Activated T-cell treated with anti-CD3 and anti-CD28 coated beads for 1 hour (primary cell): ENCODE results near the gene MCTP1.
"Not testable (repeated sequence)": the region's sequence is repeated elsewhere in the genome, so short reads cannot be mapped to it uniquely, and the experiment has no call there.

ENCODE experiments used
- DNase-seq: peaks from one replicate; pipeline ENCODE4 v3.0.0-alpha.2; 2020; ENCODE audit warnings: low read depth

The MCTP1 gene

GRCh38 chr5:95178046-95178651 is 106.7 kb downstream of the MCTP1 start:
- no peak for DNase-seq

- DNase-seq, result no peak
Measured at GRCh38 chr5:95177456-95177855, 107.4 kb downstream of the MCTP1 start.

- no peak for DNase-seq
Measured at GRCh38 chr5:95175106-95175505, 109.8 kb downstream of the MCTP1 start.

GRCh38 chr5:95172659-95173058 is 112.2 kb downstream of the MCTP1 start:
- DNase-seq, result no peak

GRCh38 chr5:95164861-95165260 is 120.0 kb downstream of the MCTP1 start:
- DNase-seq, result no peak

GRCh38 chr5:95163079-95163478 is 121.8 kb downstream of the MCTP1 start:
- DNase-seq, result no peak

GRCh38 chr5:95162231-95162992 is 122.5 kb downstream of the MCTP1 start:
- DNase-seq, result no peak

GRCh38 chr5:95159603-95160002 is 125.3 kb downstream of the MCTP1 start:
- DNase-seq, result no peak

GRCh38 chr5:95155888-95156287 is 129.0 kb downstream of the MCTP1 start:
- no peak for DNase-seq

- no peak for DNase-seq
Measured at GRCh38 chr5:95153511-95153910, 131.4 kb downstream of the MCTP1 start.

- no peak for DNase-seq
Measured at GRCh38 chr5:95152535-95152934, 132.4 kb downstream of the MCTP1 start.

GRCh38 chr5:95152131-95152530 is 132.8 kb downstream of the MCTP1 start:
- no peak for DNase-seq

- no peak for DNase-seq
Measured at GRCh38 chr5:95151694-95152093, 133.2 kb downstream of the MCTP1 start.

GRCh38 chr5:95149387-95149786 is 135.5 kb downstream of the MCTP1 start:
- no peak for DNase-seq

- no peak for DNase-seq
Measured at GRCh38 chr5:95148453-95148852, 136.4 kb downstream of the MCTP1 start.

- not testable (repeated sequence) for DNase-seq
Measured at GRCh38 chr5:95143858-95144257, 141.0 kb downstream of the MCTP1 start.

GRCh38 chr5:95142145-95142544 is 142.7 kb downstream of the MCTP1 start:
- DNase-seq, result no peak

- DNase-seq, result no peak
Measured at GRCh38 chr5:95141141-95141540, 143.8 kb downstream of the MCTP1 start.

- DNase-seq, result no peak
Measured at GRCh38 chr5:95134326-95134725, 150.6 kb downstream of the MCTP1 start.

- no peak for DNase-seq
Measured at GRCh38 chr5:95132096-95132495, 152.8 kb downstream of the MCTP1 start.

- DNase-seq, result no peak
Measured at GRCh38 chr5:95130941-95131340, 154.0 kb downstream of the MCTP1 start.

GRCh38 chr5:95124731-95125130 is 160.2 kb downstream of the MCTP1 start:
- no peak for DNase-seq

- no peak for DNase-seq
Measured at GRCh38 chr5:95124101-95124500, 160.8 kb downstream of the MCTP1 start.

GRCh38 chr5:95114902-95115301 is 170.0 kb downstream of the MCTP1 start:
- no peak for DNase-seq
